ENCODE results near the gene CCDC201. TPM values are rescaled to one million over a fixed set of nuclear protein-coding genes. Genes with fewer than 3 reads are reported as not detected.

Gene CCDC201
- polyA plus RNA-seq, 3 donors, result not detected

GRCh38 chr7:45901566-45901965 is 28.7 kb upstream of the CCDC201 start:
- Histone ChIP-seq H3K9ac (ENCODE audit: insufficient read depth, low read length, poor library complexity, severe bottlenecking) (no peak overlapping the region), H3K4me1 (ENCODE audit: control insufficient read depth in 1 of 2, insufficient read depth in 2 of 2, low read length in 2 of 2) (no peaks in the 10 kb centered on the region), H3K9me3 (replicated peaks in 1 of 2; ENCODE audit: control insufficient read depth in 1 of 2, insufficient read depth in 1 of 2, low read length in 2 of 2) (peaks cover 0 to 4% of the 10 kb centered on the region in 2 donors), H3K36me3 (replicated peaks in 1 of 2; ENCODE audit: control insufficient read depth in 1 of 2, insufficient read depth in 2 of 2, low read length in 2 of 2) (no peaks in the 10 kb centered on the region), H4K20me1 (ENCODE audit: insufficient read depth, low read length) (no peaks in the 10 kb centered on the region), H3K4me3 (replicated peaks in 1 of 3; ENCODE audit: low read depth in 2 of 3, low read length in 3 of 3) (no peak overlapping the region), H3K4me2 (replicated peaks; ENCODE audit: extremely low read depth, low read length, poor library complexity, severe bottlenecking) (no peak overlapping the region), H3K27me3 (ENCODE audit: control insufficient read depth in 2 of 2, insufficient read depth in 2 of 2, low read length in 2 of 2) (no peaks in the 10 kb centered on the region), H3K79me2 (ENCODE audit: insufficient read depth, low read length) (no peaks in the 10 kb centered on the region), H2AFZ (ENCODE audit: insufficient read depth, low read depth, low read length, poor library complexity, severe bottlenecking) (no peak overlapping the region), H3K27ac (ENCODE audit: low read depth in 1 of 2, low read length in 2 of 2) (no peak overlapping the region)
- H3K36me3 Mint-ChIP-seq, result no peaks in the 10 kb centered on the region
- DNase-seq, result no peak
- H3K4me3 Mint-ChIP-seq, result no peak overlapping the region
- WGBS (ENCODE audit: insufficient coverage), result 100% methylated on average over 1 of the region's 1 CpG
- no peak overlapping the region for H3K27ac Mint-ChIP-seq
- peaks cover 0 to 8% (median 0%) of the 10 kb centered on the region in 7 donors for H3K9me3 Mint-ChIP-seq
- intact Hi-C loops (cut with micrococcal nuclease), result no loop called here
- peaks cover 0 to 7% (median 0%) of the 10 kb centered on the region in 3 donors for H3K27me3 Mint-ChIP-seq (ENCODE audit: low read depth in 3 of 3)
- no peaks in the 10 kb centered on the region for H3K4me1 Mint-ChIP-seq
- TF ChIP-seq CTCF (IDR thresholded peaks at IDR 0.05), result no peak

GRCh38 chr7:45898222-45898621 is 25.3 kb upstream of the CCDC201 start:
- no peak for DNase-seq
- no peaks in the 10 kb centered on the region for H3K36me3 ChIP-seq (replicated peaks in 1 of 2; ENCODE audit: control insufficient read depth in 1 of 2, insufficient read depth in 2 of 2, low read length in 2 of 2)
- Mint-ChIP-seq H3K4me3 (no peak overlapping the region), H3K27ac (no peak overlapping the region), H3K4me1 (no peaks in the 10 kb centered on the region), H3K9me3 (peaks cover 0 to 4% (median 0%) of the 10 kb centered on the region in 7 donors), H3K36me3 (no peaks in the 10 kb centered on the region), H3K27me3 (ENCODE audit: low read depth in 3 of 3) (peaks cover 4 to 12% (median 8%) of the 10 kb centered on the region in 3 donors)
- peaks cover 0 to 4% of the 10 kb centered on the region in 2 donors for H3K27me3 ChIP-seq (ENCODE audit: control insufficient read depth in 2 of 2, insufficient read depth in 2 of 2, low read length in 2 of 2)
- H3K79me2 ChIP-seq (ENCODE audit: insufficient read depth, low read length), result no peaks in the 10 kb centered on the region
- H3K4me2 ChIP-seq (replicated peaks; ENCODE audit: extremely low read depth, low read length, poor library complexity, severe bottlenecking), result no peak overlapping the region
- H3K9me3 ChIP-seq (replicated peaks in 1 of 2; ENCODE audit: control insufficient read depth in 1 of 2, insufficient read depth in 1 of 2, low read length in 2 of 2), result peaks cover 0 to 2% of the 10 kb centered on the region in 2 donors
- no peak for TF ChIP-seq CTCF (IDR thresholded peaks at IDR 0.05)
- no peak overlapping the region for H3K9ac ChIP-seq (ENCODE audit: insufficient read depth, low read length, poor library complexity, severe bottlenecking)
- WGBS (ENCODE audit: insufficient coverage), result no CpG with 5 or more reads among the region's 2 CpGs
- no peak overlapping the region for H2AFZ ChIP-seq (ENCODE audit: insufficient read depth, low read depth, low read length, poor library complexity, severe bottlenecking)
- H3K27ac ChIP-seq (ENCODE audit: low read depth in 1 of 2, low read length in 2 of 2), result no peak overlapping the region
- intact Hi-C loops (cut with micrococcal nuclease), result no loop called here
- no peaks in the 10 kb centered on the region for H3K4me1 ChIP-seq (ENCODE audit: control insufficient read depth in 1 of 2, insufficient read depth in 2 of 2, low read length in 2 of 2)
- no peak overlapping the region for H3K4me3 ChIP-seq (replicated peaks in 1 of 3; ENCODE audit: low read depth in 2 of 3, low read length in 3 of 3)
- no peaks in the 10 kb centered on the region for H4K20me1 ChIP-seq (ENCODE audit: insufficient read depth, low read length)
